MM.1S (cell line): ENCODE data around the gene COL6A1.
"Not testable (repeated sequence)": the region's sequence is repeated elsewhere in the genome, so short reads cannot be mapped to it uniquely, and the experiment has no call there.

Experiments used
- DNase-seq: peaks from one replicate; pipeline ENCODE4 v3.0.0-alpha.2; 2015
- H2AFZ ChIP-seq: fragments of 300-600 bp; sonication (generic); 2 replicates; pipeline ENCODE4 v1.6.0; 2016; ENCODE audit warnings: antibody characterized with exemption, low read length
- H3F3A ChIP-seq: fragments of 300-600 bp; sonication (generic); 2 replicates; pipeline ENCODE4 v1.6.1; 2016; ENCODE audit warnings: mild to moderate bottlenecking, antibody characterized with exemption, low read length, moderate library complexity, mixed read lengths; ENCODE audit not compliant: insufficient read depth
- H3K27ac ChIP-seq: fragments of 300-600 bp; sonication (generic); 2 replicates; pipeline ENCODE4 v1.5.1; 2016; ENCODE audit warnings: mild to moderate bottlenecking, low read length
- H3K27me3 ChIP-seq: fragments of 300-600 bp; sonication (generic); replicated peaks from 2 replicates; pipeline ENCODE4 v1.6.0; 2016; ENCODE audit warnings: low read length; ENCODE audit not compliant: insufficient read depth
- H3K36me3 ChIP-seq: fragments of 300-600 bp; sonication (generic); replicated peaks from 2 replicates; pipeline ENCODE4 v1.6.1; 2016; ENCODE audit warnings: mild to moderate bottlenecking, low read length, mixed read lengths; ENCODE audit not compliant: insufficient read depth
- H3K4me1 ChIP-seq: fragments of 300-600 bp; sonication (generic); 2 replicates; pipeline ENCODE4 v1.6.1; 2016; ENCODE audit warnings: low read length, mixed read lengths
- H3K4me2 ChIP-seq: fragments of 300-600 bp; sonication (generic); 2 replicates; pipeline ENCODE4 v1.6.0; 2016; ENCODE audit warnings: low read depth, low read length
- H3K4me3 ChIP-seq: fragments of 300-600 bp; sonication (generic); 2 replicates; pipeline ENCODE4 v1.5.1; 2016; ENCODE audit warnings: low read length, mixed read lengths
- H3K79me2 ChIP-seq: fragments of 300-600 bp; sonication (generic); 2 replicates; pipeline ENCODE4 v1.6.1; 2016; ENCODE audit warnings: mixed run types, low read length, mixed read lengths
- H3K9ac ChIP-seq: fragments of 300-600 bp; sonication (generic); 2 replicates; pipeline ENCODE4 v1.6.1; 2016; ENCODE audit warnings: low read length, mixed read lengths
- H3K9me2 ChIP-seq: fragments of 300-600 bp; sonication (generic); replicated peaks from 2 replicates; pipeline ENCODE4 v1.6.1; 2016; ENCODE audit warnings: mild to moderate bottlenecking, low read length, mixed read lengths; ENCODE audit not compliant: insufficient read depth
- H3K9me3 ChIP-seq: fragments of 300-600 bp; sonication (generic); replicated peaks from 2 replicates; pipeline ENCODE4 v1.6.1; 2016; ENCODE audit warnings: mild to moderate bottlenecking, low read length, mixed read lengths; ENCODE audit not compliant: insufficient read depth
- H4K20me1 ChIP-seq: fragments of 300-600 bp; sonication (generic); 2 replicates; pipeline ENCODE4 v1.6.1; 2016; ENCODE audit warnings: mild to moderate bottlenecking, low read length, moderate library complexity, mixed read lengths; ENCODE audit not compliant: insufficient read depth
- EZH2 ChIP-seq: fragments of 300-600 bp; sonication (generic); optimal IDR thresholded peaks from 2 replicates; pipeline ENCODE3; 2017; ENCODE audit warnings: low read depth, mild to moderate bottlenecking, antibody characterized with exemption, low read length, mixed read lengths
- EZH2phosphoT487 ChIP-seq: fragments of 300-600 bp; sonication (generic); IDR thresholded peaks from 2 replicates; pipeline ENCODE4 v1.6.1; 2018; ENCODE audit warnings: antibody characterized with exemption, low read length
- TF ChIP-seq, protein P1 (sequence below): fragments of 300-600 bp; sonication (generic); IDR thresholded peaks from 2 replicates; pipeline ENCODE4 v1.5.1; 2016; ENCODE audit warnings: antibody characterized with exemption, low read length, mixed read lengths

The COL6A1 gene

DNA sequence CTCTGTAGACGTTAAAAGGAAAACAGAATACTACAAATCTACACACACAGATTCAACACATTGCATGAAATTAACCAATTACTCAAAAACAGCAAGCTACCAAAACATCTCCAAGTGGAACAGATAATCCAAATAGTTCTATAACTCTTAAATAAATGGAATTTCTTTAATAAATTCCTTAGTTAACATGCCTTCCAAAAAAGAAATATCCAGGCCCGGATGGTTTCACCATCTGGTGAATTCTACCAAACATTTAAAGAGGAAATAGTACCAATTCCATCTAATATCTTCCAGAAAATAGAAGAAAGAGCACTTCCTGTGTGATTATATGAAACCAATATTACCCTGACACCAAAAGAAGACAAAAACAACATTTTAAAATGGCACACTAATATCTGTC is 63.6 kb downstream of the COL6A1 start:
- Histone ChIP-seq H4K20me1 (no peaks in the 10 kb centered on the region), H3F3A (no peaks in the 10 kb centered on the region), H3K4me3 (no peak overlapping the region), H3K27ac (no peak overlapping the region), H3K9ac (no peak overlapping the region), H3K4me1 (no peaks in the 10 kb centered on the region), H3K9me2 (no peaks in the 10 kb centered on the region), H3K4me2 (no peak overlapping the region), H3K27me3 (peaks cover 96% of the 10 kb centered on the region), H3K36me3 (no peaks in the 10 kb centered on the region), H3K9me3 (no peaks in the 10 kb centered on the region), H3K79me2 (no peaks in the 10 kb centered on the region), H2AFZ (no peak overlapping the region)
- TF ChIP-seq, protein P1, sequence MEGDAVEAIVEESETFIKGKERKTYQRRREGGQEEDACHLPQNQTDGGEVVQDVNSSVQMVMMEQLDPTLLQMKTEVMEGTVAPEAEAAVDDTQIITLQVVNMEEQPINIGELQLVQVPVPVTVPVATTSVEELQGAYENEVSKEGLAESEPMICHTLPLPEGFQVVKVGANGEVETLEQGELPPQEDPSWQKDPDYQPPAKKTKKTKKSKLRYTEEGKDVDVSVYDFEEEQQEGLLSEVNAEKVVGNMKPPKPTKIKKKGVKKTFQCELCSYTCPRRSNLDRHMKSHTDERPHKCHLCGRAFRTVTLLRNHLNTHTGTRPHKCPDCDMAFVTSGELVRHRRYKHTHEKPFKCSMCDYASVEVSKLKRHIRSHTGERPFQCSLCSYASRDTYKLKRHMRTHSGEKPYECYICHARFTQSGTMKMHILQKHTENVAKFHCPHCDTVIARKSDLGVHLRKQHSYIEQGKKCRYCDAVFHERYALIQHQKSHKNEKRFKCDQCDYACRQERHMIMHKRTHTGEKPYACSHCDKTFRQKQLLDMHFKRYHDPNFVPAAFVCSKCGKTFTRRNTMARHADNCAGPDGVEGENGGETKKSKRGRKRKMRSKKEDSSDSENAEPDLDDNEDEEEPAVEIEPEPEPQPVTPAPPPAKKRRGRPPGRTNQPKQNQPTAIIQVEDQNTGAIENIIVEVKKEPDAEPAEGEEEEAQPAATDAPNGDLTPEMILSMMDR, result no peak
- TF ChIP-seq EZH2 (no peak), EZH2phosphoT487 (no peak)
- no peak for DNase-seq

DNA sequence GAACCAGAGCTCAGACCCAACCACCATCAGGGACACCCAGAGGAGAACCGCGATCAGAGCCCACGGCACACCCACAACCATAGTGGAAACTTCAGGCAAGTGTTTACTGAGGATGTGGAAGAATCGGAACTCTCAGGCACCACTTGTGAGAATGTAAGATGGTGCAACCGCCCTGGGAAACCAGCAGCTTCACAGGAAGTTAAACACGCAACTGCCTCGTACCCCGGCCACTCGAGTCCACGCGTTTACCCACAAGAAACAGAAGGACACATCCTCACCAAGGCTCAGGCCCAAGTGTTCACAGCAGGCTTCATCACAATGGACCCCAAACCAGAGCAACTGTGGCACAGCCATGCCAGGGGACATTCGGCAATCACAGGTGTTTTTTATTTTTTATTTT is 64.9 kb downstream of the COL6A1 start:
- no peak overlapping the region for H3K27ac ChIP-seq
- H3K9ac ChIP-seq, result no peak overlapping the region
- H3K36me3 ChIP-seq, result no peaks in the 10 kb centered on the region
- H3K4me3 ChIP-seq, result no peak overlapping the region
- H2AFZ ChIP-seq, result no peak overlapping the region
- no peaks in the 10 kb centered on the region for H3K9me2 ChIP-seq
- no peak for DNase-seq
- peaks cover 96% of the 10 kb centered on the region for H3K27me3 ChIP-seq
- H3K9me3 ChIP-seq, result no peaks in the 10 kb centered on the region
- TF ChIP-seq, protein P1, result no peak
- TF ChIP-seq EZH2, result no peak
- no peak for TF ChIP-seq EZH2phosphoT487
- H3K4me2 ChIP-seq, result no peak overlapping the region
- no peaks in the 10 kb centered on the region for H3K4me1 ChIP-seq
- H4K20me1 ChIP-seq, result no peaks in the 10 kb centered on the region
- H3F3A ChIP-seq, result no peaks in the 10 kb centered on the region
- H3K79me2 ChIP-seq, result no peaks in the 10 kb centered on the region

DNA sequence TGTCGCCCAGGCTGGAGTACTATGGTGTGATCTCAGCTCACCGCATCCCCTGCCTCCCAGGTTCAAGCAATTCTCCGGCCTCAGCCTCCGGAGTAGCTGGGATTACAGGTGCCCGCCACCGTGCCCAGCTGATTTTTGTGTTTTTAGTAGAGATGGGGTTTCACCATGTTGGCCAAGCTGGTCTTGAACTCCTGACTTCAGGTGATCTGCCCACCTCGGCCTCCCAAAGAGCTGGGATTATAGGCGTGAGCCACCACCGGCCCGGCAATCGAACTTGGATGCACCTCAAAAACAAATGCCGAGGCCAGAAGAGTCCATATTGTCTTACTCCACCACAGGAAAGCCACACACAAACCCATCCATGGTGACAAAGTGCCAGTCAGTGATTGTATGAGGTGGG is 65.3 kb downstream of the COL6A1 start:
- H3K9ac ChIP-seq, result not testable (repeated sequence)

DNA sequence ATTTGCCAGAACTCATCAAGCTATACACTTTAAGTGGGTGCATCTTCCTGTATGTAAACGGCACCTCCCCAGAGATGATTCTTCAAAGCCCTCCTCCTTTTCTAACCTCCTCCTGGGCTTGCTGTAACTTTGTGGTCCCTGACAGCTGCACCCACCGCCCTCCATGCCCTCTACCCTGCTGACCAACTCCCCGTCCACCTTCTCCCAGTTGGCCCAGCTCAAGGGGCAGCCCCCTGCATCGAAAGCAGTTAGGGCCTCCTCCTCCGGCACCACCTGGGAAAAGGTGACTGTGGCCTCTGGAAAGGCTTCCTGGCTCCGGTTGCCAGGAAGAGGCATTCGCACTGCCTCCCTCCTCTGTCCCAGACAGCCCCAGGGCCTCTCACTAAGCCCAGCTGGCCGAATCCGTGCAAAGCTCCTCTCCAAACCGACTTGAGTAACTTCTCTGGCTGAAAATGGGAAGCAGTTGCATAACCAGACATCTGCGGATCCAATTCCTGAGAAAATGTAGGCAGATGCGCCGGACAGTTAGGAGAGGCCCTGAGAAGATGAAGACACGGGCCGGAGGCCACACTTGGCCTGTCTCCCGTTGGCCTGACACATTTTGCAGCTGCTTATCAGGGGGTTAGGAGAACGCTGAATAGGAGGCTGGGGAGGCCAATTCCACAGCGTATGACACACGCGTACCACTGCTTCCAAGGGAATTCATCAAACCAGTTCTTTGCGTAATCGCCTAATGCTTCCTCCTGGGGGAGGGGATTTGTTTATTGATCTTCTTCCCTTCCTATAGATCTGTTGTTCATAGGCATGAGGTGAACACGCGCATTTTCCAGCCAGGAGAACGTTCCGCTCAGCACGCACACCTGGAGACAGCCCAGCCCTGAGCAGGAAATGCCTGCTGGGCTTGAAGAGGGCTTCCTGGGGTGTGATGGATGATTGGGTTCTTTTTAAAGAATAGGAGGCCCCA is 67.6 kb downstream of the COL6A1 start:
- no peak overlapping the region for H2AFZ ChIP-seq
- H3K36me3 ChIP-seq, result no peaks in the 10 kb centered on the region
- no peaks in the 10 kb centered on the region for H3K4me1 ChIP-seq
- H3K9ac ChIP-seq, result no peak overlapping the region
- H3F3A ChIP-seq, result no peaks in the 10 kb centered on the region
- no peak for DNase-seq
- no peaks in the 10 kb centered on the region for H4K20me1 ChIP-seq
- no peak overlapping the region for H3K4me2 ChIP-seq
- no peaks in the 10 kb centered on the region for H3K79me2 ChIP-seq
- no peak overlapping the region for H3K4me3 ChIP-seq
- no peaks in the 10 kb centered on the region for H3K9me2 ChIP-seq
- H3K27me3 ChIP-seq, result peaks cover 96% of the 10 kb centered on the region
- H3K27ac ChIP-seq, result no peak overlapping the region
- no peaks in the 10 kb centered on the region for H3K9me3 ChIP-seq
- TF ChIP-seq, protein P1, result no peak
- no peak for TF ChIP-seq EZH2phosphoT487
- TF ChIP-seq EZH2, result no peak

More for the DNA sequence above, 65.3 kb downstream of the COL6A1 start:
- not testable (repeated sequence) for H3K9me2 ChIP-seq, H3K9me3 ChIP-seq, H2AFZ ChIP-seq, H3K27ac ChIP-seq, H4K20me1 ChIP-seq, DNase-seq, H3F3A ChIP-seq, H3K4me3 ChIP-seq, H3K4me1 ChIP-seq, H3K36me3 ChIP-seq, H3K79me2 ChIP-seq, H3K4me2 ChIP-seq
- H3K27me3 ChIP-seq, result peaks cover 96% of the 10 kb centered on the region
